Suppressor macrophage treated with lipopolysaccharide for 4 hours (primary cell): ENCODE results near the gene CCP110.
A peak's percentile ranks its signal among the peaks of the same experiment; 100 is the strongest.

Source experiments
- DNase-seq: peaks from one replicate; pipeline ENCODE4 v3.0.0-alpha.2; 2020

Gene CCP110

GRCh38 chr16:19523559-19524355 is at the start of gene CCP110:
TSS of gene CCP110 (plus strand) at chr16:19523942. CDS start at chr16:19527882, 3,940 bp downstream.
- DNase-seq, result peak; percentile 98

GRCh38 chr16:19474617-19475016 is 49.1 kb upstream of the CCP110 start:
- DNase-seq, result no peak

GRCh38 chr16:19478505-19478904 is 45.2 kb upstream of the CCP110 start:
- no peak for DNase-seq

- DNase-seq, result no peak
Observed at GRCh38 chr16:19479302-19479721, 44.4 kb upstream of the CCP110 start.

- DNase-seq, result peak; percentile 5
Observed at GRCh38 chr16:19481296-19481695, 42.4 kb upstream of the CCP110 start.

GRCh38 chr16:19481769-19482168 is 42.0 kb upstream of the CCP110 start:
- no peak for DNase-seq

GRCh38 chr16:19482291-19482690 is 41.5 kb upstream of the CCP110 start:
- no peak for DNase-seq

GRCh38 chr16:19484096-19484495 is 39.6 kb upstream of the CCP110 start:
- DNase-seq, result no peak

- DNase-seq, result no peak
Observed at GRCh38 chr16:19485611-19486010, 38.1 kb upstream of the CCP110 start.

GRCh38 chr16:19486051-19486450 is 37.7 kb upstream of the CCP110 start:
- no peak for DNase-seq

GRCh38 chr16:19486750-19487325 is 36.9 kb upstream of the CCP110 start:
- DNase-seq, result no peak

- DNase-seq, result no peak
Observed at GRCh38 chr16:19488213-19488640, 35.5 kb upstream of the CCP110 start.

GRCh38 chr16:19490619-19491018 is 33.1 kb upstream of the CCP110 start:
- DNase-seq, result no peak

GRCh38 chr16:19497176-19497575 is 26.6 kb upstream of the CCP110 start:
- DNase-seq, result peak; percentile 78

- DNase-seq, result no peak
Observed at GRCh38 chr16:19499006-19499405, 24.7 kb upstream of the CCP110 start.

GRCh38 chr16:19499481-19499880 is 24.3 kb upstream of the CCP110 start:
- DNase-seq, result no peak

- DNase-seq, result peak; percentile 89
Observed at GRCh38 chr16:19502395-19503131, 21.2 kb upstream of the CCP110 start.

GRCh38 chr16:19503461-19504075 is 20.2 kb upstream of the CCP110 start:
- DNase-seq, result no peak

- DNase-seq, result no peak
Observed at GRCh38 chr16:19505600-19506303, 18.0 kb upstream of the CCP110 start.

GRCh38 chr16:19506965-19507364 is 16.8 kb upstream of the CCP110 start:
- no peak for DNase-seq

GRCh38 chr16:19507867-19508266 is 15.9 kb upstream of the CCP110 start:
- DNase-seq, result no peak

GRCh38 chr16:19512297-19512696 is 11.4 kb upstream of the CCP110 start:
- no peak for DNase-seq
